Astrocyte (in vitro differentiated cells and primary cell): ENCODE data around the gene HPSE2. TPM values are rescaled to one million over a fixed set of nuclear protein-coding genes. Genes with fewer than 3 reads are reported as not detected.

Experiments used
- DNase-seq: peaks from one replicate; pipeline ENCODE4 v3.0.0-alpha.2; 2010; ENCODE audit warnings: low read depth
- FAIRE-seq: peaks from 2 replicates; lab custom pipeline; 2011; peaks lifted over from hg19 to GRCh38; lab: Jason Lieb, UNC
- H2AFZ ChIP-seq: 2 replicates; pipeline ENCODE4 v1.6.0; 2012; ENCODE audit warnings: low read depth, low read length, inconsistent platforms
- H3K27ac ChIP-seq: 2 replicates; pipeline ENCODE4 v1.5.1; 2011; ENCODE audit warnings: low read depth, low read length, inconsistent platforms
- H3K27me3 ChIP-seq: 2 replicates; pipeline ENCODE4 v1.6.0; 2011; ENCODE audit warnings: low read length, inconsistent platforms; ENCODE audit not compliant: insufficient read depth
- H3K36me3 ChIP-seq: 2 replicates; pipeline ENCODE4 v1.5.1; 2011; ENCODE audit warnings: low read length, inconsistent platforms; ENCODE audit not compliant: insufficient read depth
- H3K4me1 ChIP-seq: 2 replicates; pipeline ENCODE4 v1.5.1; 2011; ENCODE audit warnings: low read length, inconsistent platforms; ENCODE audit not compliant: insufficient read depth
- H3K4me2 ChIP-seq: 2 replicates; pipeline ENCODE4 v1.6.0; 2012; ENCODE audit warnings: low read length, inconsistent platforms
- H3K4me3 ChIP-seq: 2 replicates; pipeline ENCODE4 v1.5.1; 2011; ENCODE audit warnings: low read depth, mild to moderate bottlenecking, low read length, inconsistent platforms; ENCODE audit not compliant: insufficient read depth
- H3K79me2 ChIP-seq: 2 replicates; pipeline ENCODE4 v1.6.0; 2012; ENCODE audit warnings: mild to moderate bottlenecking, low read length, inconsistent platforms; ENCODE audit not compliant: insufficient read depth
- H3K9ac ChIP-seq: 2 replicates; pipeline ENCODE4 v1.6.0; 2012; ENCODE audit warnings: mild to moderate bottlenecking, low read length, inconsistent platforms
- H3K9me3 ChIP-seq: 2 replicates; pipeline ENCODE4 v1.5.1; 2012; ENCODE audit warnings: low read depth, mild to moderate bottlenecking, low read length, inconsistent platforms; ENCODE audit not compliant: insufficient read depth
- H4K20me1 ChIP-seq: 2 replicates; pipeline ENCODE4 v1.6.0; 2012; ENCODE audit warnings: low read length, inconsistent platforms; ENCODE audit not compliant: insufficient read depth
- H3K27ac Mint-ChIP-seq: one replicate; pipeline ENCODE4 v1.8.0; 2021; ENCODE audit warnings: mild to moderate bottlenecking, mixed read lengths; ENCODE audit not compliant: unreplicated experiment
- H3K27me3 Mint-ChIP-seq: one replicate; pipeline ENCODE4 v1.8.0; 2021; ENCODE audit warnings: low read depth, mixed read lengths; ENCODE audit not compliant: unreplicated experiment
- H3K36me3 Mint-ChIP-seq: one replicate; pipeline ENCODE4 v1.8.0; 2021; ENCODE audit warnings: low read depth, mixed read lengths; ENCODE audit not compliant: unreplicated experiment
- H3K4me1 Mint-ChIP-seq: one replicate; pipeline ENCODE4 v1.8.0; 2021; ENCODE audit warnings: low read depth, mixed read lengths; ENCODE audit not compliant: unreplicated experiment
- H3K4me3 Mint-ChIP-seq: one replicate; pipeline ENCODE4 v1.8.0; 2021; ENCODE audit warnings: mild to moderate bottlenecking, moderate library complexity, mixed read lengths; ENCODE audit not compliant: unreplicated experiment
- H3K9me3 Mint-ChIP-seq: one replicate; pipeline ENCODE4 v1.8.0; 2021; ENCODE audit warnings: mild to moderate bottlenecking, mixed read lengths; ENCODE audit not compliant: unreplicated experiment
- CTCF ChIP-seq: IDR thresholded peaks from 2 replicates; pipeline ENCODE4 v1.5.1; 2011; ENCODE audit warnings: low read depth, mild to moderate bottlenecking, inconsistent platforms, low read length, moderate library complexity; ENCODE audit not compliant: insufficient read depth
- EZH2 ChIP-seq: IDR thresholded peaks from 2 replicates; pipeline ENCODE4 v1.6.1; 2012; ENCODE audit warnings: mild to moderate bottlenecking, low read length, inconsistent platforms; ENCODE audit not compliant: insufficient read depth
- total RNA-seq: library from RNA; stranded (reverse); gene quantifications from 2 replicates; pipeline ENCODE4 v1.2.1, GENCODE V29; 2021

The HPSE2 gene
- total RNA-seq, 1 donor from 2014 or later: 0.14 TPM

- H3K36me3 Mint-ChIP-seq: no peaks in the 10 kb centered on the region
- Histone ChIP-seq H3K9me3 (no peaks in the 10 kb centered on the region), H3K4me3 (no peak overlapping the region), H3K4me2 (no peak overlapping the region), H3K9ac (no peak overlapping the region), H3K27me3 (no peaks in the 10 kb centered on the region), H3K36me3 (no peaks in the 10 kb centered on the region), H2AFZ (no peak overlapping the region), H4K20me1 (no peaks in the 10 kb centered on the region), H3K27ac (no peak overlapping the region), H3K79me2 (no peaks in the 10 kb centered on the region), H3K4me1 (no peaks in the 10 kb centered on the region)
- H3K27me3 Mint-ChIP-seq: no peaks in the 10 kb centered on the region
- peaks cover 14% of the 10 kb centered on the region for H3K9me3 Mint-ChIP-seq
- no peak for TF ChIP-seq EZH2
- TF ChIP-seq CTCF: no peak
- H3K4me3 Mint-ChIP-seq: no peak overlapping the region
- DNase-seq (no peak), FAIRE-seq (no peak)
- peaks cover 2% of the 10 kb centered on the region for H3K4me1 Mint-ChIP-seq
- H3K27ac Mint-ChIP-seq: no peak overlapping the region
Measured at GRCh38 chr10:98694883-98695282, 540.8 kb downstream of the HPSE2 start.

- no peaks in the 10 kb centered on the region for H3K36me3 Mint-ChIP-seq
- no peaks in the 10 kb centered on the region for H3K9me3 ChIP-seq
- no peaks in the 10 kb centered on the region for H3K79me2 ChIP-seq
- H2AFZ ChIP-seq: no peak overlapping the region
- no peak overlapping the region for H3K4me3 Mint-ChIP-seq
- no peaks in the 10 kb centered on the region for H3K27me3 ChIP-seq
- H4K20me1 ChIP-seq: no peaks in the 10 kb centered on the region
- no peak overlapping the region for H3K9ac ChIP-seq
- no peak for TF ChIP-seq CTCF
- TF ChIP-seq EZH2: no peak
- H3K4me2 ChIP-seq: no peak overlapping the region
- peaks cover 14% of the 10 kb centered on the region for H3K9me3 Mint-ChIP-seq
- H3K36me3 ChIP-seq: no peaks in the 10 kb centered on the region
- DNase-seq: no peak
- no peaks in the 10 kb centered on the region for H3K27me3 Mint-ChIP-seq
- peaks cover 2% of the 10 kb centered on the region for H3K4me1 Mint-ChIP-seq
- no peak for FAIRE-seq
- no peak overlapping the region for H3K4me3 ChIP-seq
- H3K4me1 ChIP-seq: no peaks in the 10 kb centered on the region
- H3K27ac Mint-ChIP-seq: no peak overlapping the region
- no peak overlapping the region for H3K27ac ChIP-seq
Measured at GRCh38 chr10:98694014-98694413, 541.6 kb downstream of the HPSE2 start.

- H3K36me3 Mint-ChIP-seq: no peaks in the 10 kb centered on the region
- FAIRE-seq (no peak), DNase-seq (no peak)
- no peak overlapping the region for H3K27ac ChIP-seq
- H3K4me3 ChIP-seq: no peak overlapping the region
- no peak for TF ChIP-seq EZH2
- TF ChIP-seq CTCF: no peak
- H4K20me1 ChIP-seq: no peaks in the 10 kb centered on the region
- H3K4me3 Mint-ChIP-seq: no peak overlapping the region
- no peaks in the 10 kb centered on the region for H3K27me3 Mint-ChIP-seq
- no peak overlapping the region for H3K9ac ChIP-seq
- peaks cover 7% of the 10 kb centered on the region for H3K9me3 Mint-ChIP-seq
- H3K27ac Mint-ChIP-seq: no peak overlapping the region
- no peak overlapping the region for H3K4me2 ChIP-seq
- H3K27me3 ChIP-seq: no peaks in the 10 kb centered on the region
- no peak overlapping the region for H2AFZ ChIP-seq
- no peaks in the 10 kb centered on the region for H3K79me2 ChIP-seq
- no peaks in the 10 kb centered on the region for H3K4me1 ChIP-seq
- H3K4me1 Mint-ChIP-seq: no peaks in the 10 kb centered on the region
- no peaks in the 10 kb centered on the region for H3K9me3 ChIP-seq
- no peaks in the 10 kb centered on the region for H3K36me3 ChIP-seq
Measured at GRCh38 chr10:98687685-98688084, 548.0 kb downstream of the HPSE2 start.
